ENCODE data around the gene TBC1D5.

DNA sequence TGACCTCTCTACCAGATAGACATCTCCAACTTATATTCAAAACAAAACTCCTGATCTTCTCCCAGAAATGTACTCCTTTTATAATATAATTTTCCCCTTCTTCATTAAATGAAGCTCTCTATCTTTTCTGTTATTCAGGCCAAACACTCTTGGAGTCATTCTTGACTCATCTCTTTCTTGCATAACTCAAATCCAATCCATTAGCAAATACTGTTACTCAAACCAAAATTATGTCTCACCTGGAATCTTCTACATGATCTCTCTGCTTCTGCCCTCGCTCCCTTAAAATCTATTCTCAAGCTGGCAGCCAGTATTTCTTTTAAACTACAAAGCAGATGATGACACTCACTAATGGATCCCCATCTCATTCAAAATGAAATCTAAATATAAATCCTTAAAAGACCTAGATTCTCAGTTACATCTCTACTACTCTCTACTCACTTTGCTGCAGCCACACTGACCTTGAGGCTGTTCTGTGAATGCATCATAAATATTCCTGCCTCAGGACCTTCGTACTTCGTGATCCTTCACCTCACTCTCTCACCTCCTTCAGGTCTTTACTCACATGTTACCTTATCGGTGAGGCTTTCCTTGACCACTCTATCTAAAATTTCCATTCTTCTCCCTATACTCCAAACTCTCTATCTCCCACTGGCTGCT is 160.9 kb downstream of the TBC1D5 start:
- TF ChIP-seq, protein P1, sequence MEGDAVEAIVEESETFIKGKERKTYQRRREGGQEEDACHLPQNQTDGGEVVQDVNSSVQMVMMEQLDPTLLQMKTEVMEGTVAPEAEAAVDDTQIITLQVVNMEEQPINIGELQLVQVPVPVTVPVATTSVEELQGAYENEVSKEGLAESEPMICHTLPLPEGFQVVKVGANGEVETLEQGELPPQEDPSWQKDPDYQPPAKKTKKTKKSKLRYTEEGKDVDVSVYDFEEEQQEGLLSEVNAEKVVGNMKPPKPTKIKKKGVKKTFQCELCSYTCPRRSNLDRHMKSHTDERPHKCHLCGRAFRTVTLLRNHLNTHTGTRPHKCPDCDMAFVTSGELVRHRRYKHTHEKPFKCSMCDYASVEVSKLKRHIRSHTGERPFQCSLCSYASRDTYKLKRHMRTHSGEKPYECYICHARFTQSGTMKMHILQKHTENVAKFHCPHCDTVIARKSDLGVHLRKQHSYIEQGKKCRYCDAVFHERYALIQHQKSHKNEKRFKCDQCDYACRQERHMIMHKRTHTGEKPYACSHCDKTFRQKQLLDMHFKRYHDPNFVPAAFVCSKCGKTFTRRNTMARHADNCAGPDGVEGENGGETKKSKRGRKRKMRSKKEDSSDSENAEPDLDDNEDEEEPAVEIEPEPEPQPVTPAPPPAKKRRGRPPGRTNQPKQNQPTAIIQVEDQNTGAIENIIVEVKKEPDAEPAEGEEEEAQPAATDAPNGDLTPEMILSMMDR (IDR thresholded peaks at IDR 0.05): no peak
- TF ChIP-seq, protein P2, sequence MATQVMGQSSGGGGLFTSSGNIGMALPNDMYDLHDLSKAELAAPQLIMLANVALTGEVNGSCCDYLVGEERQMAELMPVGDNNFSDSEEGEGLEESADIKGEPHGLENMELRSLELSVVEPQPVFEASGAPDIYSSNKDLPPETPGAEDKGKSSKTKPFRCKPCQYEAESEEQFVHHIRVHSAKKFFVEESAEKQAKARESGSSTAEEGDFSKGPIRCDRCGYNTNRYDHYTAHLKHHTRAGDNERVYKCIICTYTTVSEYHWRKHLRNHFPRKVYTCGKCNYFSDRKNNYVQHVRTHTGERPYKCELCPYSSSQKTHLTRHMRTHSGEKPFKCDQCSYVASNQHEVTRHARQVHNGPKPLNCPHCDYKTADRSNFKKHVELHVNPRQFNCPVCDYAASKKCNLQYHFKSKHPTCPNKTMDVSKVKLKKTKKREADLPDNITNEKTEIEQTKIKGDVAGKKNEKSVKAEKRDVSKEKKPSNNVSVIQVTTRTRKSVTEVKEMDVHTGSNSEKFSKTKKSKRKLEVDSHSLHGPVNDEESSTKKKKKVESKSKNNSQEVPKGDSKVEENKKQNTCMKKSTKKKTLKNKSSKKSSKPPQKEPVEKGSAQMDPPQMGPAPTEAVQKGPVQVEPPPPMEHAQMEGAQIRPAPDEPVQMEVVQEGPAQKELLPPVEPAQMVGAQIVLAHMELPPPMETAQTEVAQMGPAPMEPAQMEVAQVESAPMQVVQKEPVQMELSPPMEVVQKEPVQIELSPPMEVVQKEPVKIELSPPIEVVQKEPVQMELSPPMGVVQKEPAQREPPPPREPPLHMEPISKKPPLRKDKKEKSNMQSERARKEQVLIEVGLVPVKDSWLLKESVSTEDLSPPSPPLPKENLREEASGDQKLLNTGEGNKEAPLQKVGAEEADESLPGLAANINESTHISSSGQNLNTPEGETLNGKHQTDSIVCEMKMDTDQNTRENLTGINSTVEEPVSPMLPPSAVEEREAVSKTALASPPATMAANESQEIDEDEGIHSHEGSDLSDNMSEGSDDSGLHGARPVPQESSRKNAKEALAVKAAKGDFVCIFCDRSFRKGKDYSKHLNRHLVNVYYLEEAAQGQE (IDR thresholded peaks at IDR 0.05; ENCODE audit: insufficient read depth in 1 of 2, low read depth in 2 of 2, low read length in 1 of 2): no peak

Data from Panc1 (cell line).